ENCODE measurements around the gene CHGA.

CHGA gene, protein sequence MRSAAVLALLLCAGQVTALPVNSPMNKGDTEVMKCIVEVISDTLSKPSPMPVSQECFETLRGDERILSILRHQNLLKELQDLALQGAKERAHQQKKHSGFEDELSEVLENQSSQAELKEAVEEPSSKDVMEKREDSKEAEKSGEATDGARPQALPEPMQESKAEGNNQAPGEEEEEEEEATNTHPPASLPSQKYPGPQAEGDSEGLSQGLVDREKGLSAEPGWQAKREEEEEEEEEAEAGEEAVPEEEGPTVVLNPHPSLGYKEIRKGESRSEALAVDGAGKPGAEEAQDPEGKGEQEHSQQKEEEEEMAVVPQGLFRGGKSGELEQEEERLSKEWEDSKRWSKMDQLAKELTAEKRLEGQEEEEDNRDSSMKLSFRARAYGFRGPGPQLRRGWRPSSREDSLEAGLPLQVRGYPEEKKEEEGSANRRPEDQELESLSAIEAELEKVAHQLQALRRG

DNA sequence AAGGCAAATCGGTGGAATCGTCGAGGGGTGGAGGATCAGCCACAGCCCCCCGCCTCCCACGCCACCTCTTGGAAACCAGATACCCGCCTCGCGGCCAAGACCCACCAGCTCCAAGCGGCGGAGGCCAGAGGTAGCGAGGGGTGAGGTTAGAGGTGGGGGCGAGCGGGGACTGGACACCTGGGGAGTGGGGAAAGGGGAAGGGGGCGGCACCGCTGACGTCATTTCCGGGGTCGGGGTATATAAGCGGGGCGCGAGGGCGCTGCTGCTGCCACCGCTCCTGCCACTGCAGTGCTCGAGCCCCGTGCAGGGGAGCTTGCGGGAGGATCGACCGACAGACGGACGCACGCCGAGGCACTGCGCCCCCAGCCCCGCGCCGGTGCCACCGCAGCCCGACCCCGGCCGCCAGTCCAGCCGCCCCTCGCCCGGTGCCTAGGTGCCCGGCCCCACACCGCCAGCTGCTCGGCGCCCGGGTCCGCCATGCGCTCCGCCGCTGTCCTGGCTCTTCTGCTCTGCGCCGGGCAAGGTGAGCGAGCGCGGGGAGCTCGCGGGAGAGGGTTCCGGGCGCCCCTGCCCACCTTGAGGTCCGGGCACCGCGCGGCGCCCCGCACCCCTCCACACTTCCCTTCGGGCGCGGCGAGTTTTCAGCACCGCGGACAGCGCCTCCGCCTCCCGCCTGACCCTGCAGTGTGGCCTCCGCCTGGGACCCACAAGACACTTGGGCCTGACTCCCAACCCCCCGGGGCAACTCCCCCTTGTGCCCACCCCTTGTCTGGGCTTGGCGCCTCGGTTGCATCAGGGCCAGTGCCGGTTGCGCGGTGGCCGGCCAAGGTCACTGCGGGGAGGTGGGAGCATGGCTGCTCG, at the start of gene CHGA:
Gene CHGA (plus strand): TSS at position 268 of the 861 bp plus-strand sequence. CDS start 210 bp downstream, at position 478.
- Mint-ChIP-seq H3K9me3 (no peaks in the 10 kb centered on the region), H3K4me3 (no peak within 1 kb of the TSS), H3K36me3 (no peaks in the 10 kb centered on the region), H3K4me1 (no peaks in the 10 kb centered on the region), H3K27ac (no peak within 1 kb of the TSS)
- ATAC-seq: peak; percentile 56
- peak; percentile 47 to 62 for DNase-seq (ENCODE audit: low spot score in 2 of 2)

DNA sequence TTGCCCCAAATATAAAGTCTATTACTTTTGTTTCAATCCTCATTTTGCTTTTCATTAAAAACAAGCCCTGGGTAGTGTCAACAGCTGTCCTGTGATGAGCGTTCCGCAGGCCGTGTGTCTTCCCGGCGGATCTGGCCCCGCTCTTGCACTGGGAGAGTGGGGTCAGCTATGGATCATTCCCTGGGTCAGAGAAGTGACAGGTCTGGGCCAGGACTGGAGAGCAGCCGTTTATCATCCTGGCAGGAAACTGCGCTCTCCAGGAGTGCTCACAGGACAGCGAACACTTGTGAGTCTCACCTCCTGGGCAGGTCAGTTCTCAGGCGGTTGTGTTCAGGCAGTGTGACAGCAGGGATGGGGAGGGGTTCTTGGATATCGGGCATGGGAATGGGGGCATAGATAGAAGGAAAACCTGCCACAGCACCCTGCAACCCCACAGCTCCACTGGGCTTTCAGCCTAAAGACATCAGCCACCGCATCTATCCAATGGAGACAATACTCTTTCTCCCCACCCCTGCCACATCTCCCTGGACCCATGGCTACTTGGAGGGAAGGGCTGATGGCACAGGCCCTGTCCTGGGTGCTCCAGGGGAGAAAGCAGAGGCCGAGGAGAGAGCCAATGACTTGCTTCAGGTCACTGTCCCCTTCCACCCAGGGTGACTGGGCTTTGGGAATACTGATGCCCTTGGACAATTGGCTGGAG, 47.8 kb upstream of the CHGA start:
- no peak overlapping the region for H3K27ac Mint-ChIP-seq
- no peak overlapping the region for H3K4me3 Mint-ChIP-seq
- DNase-seq (ENCODE audit: low spot score in 2 of 2): no peak
- ATAC-seq: no peak
- no peaks in the 10 kb centered on the region for H3K4me1 Mint-ChIP-seq
- H3K36me3 Mint-ChIP-seq: no peaks in the 10 kb centered on the region
- no peaks in the 10 kb centered on the region for H3K9me3 Mint-ChIP-seq

DNA sequence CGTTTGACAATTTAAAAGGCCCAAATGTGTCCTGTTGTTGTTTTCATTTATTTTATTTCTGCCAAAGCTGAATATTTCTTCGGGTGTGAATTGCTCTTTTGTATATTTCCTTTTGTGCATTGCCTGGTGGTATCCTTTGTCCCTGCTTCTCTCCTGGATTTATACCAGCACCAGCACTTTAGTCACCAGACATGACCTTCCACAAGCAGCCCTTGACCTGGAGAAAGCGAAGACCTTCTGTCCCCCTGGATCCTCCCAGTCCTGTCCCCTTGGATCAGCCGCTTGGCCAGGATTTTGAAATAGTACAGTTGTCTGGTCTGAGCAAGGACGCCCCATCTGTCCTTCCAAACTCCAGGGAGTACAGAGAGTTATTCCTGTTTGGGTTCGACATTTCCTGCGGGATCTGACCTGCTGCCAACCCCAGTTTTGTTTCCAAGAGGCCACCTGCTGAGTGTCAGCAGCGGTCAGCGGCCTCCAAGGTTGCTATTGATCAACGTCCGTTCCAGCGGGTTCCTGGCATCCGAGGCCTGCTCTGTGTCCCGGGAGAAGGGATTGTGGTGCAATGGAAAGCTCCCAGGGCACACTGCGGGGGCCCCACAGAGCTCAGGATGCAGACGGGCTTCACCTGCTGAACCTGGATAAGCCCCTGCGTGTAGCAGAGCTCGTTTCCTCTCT, 45.1 kb upstream of the CHGA start:
- Mint-ChIP-seq H3K4me3 (no peak overlapping the region), H3K4me1 (no peaks in the 10 kb centered on the region), H3K9me3 (no peaks in the 10 kb centered on the region), H3K27ac (no peak overlapping the region), H3K36me3 (no peaks in the 10 kb centered on the region)
- DNase-seq (ENCODE audit: low spot score in 2 of 2) (no peak), ATAC-seq (no peak)

DNA sequence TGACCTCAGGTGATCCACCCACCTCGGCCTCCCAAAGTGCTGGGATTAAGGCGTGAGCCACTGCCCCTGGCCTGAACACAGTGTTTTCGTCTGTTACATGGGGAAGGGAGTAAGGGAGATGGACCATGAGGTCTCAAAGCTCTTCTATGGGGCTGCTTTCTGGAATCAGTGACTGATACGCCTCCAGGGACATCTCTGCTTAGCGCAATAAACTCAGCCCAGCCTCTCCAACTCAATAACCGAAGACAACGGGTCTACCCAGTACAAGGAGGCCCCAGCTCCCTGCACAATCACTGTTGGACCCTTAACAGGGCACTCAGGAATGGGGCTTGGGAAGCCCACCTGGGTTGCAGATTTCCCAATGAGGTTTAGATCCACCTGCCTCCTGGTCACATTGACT, 42.6 kb upstream of the CHGA start:
- Mint-ChIP-seq H3K4me1 (peaks cover 3% of the 10 kb centered on the region), H3K36me3 (no peaks in the 10 kb centered on the region), H3K27ac (no peak overlapping the region), H3K4me3 (no peak overlapping the region), H3K9me3 (no peaks in the 10 kb centered on the region)
- DNase-seq (ENCODE audit: low spot score in 2 of 2): no peak
- ATAC-seq: no peak

DNA sequence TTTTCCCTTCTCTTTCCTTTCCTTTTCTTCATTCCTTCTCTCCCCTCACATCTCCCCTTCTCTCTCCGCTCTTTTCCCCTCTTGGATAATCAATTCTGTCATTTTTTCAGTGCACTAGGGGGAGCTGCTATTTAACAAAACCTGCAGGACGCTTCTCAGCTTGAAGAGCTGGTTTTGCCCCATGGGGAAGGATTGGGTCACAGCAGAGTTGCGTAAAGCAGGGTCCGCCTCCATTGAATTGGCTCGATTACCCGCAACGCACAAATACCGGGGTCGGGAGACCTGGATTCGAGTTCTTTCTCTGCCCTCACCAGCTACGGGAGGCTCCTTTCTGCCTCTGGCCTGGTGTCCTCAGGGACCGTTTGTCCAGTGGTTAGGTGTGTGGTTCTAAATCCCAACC, 42.1 kb upstream of the CHGA start:
- peaks cover 7% of the 10 kb centered on the region for H3K4me1 Mint-ChIP-seq
- no peak overlapping the region for H3K4me3 Mint-ChIP-seq
- no peaks in the 10 kb centered on the region for H3K36me3 Mint-ChIP-seq
- H3K9me3 Mint-ChIP-seq: no peaks in the 10 kb centered on the region
- no peak overlapping the region for H3K27ac Mint-ChIP-seq
- DNase-seq (ENCODE audit: low spot score in 2 of 2) (no peak), ATAC-seq (no peak)

DNA sequence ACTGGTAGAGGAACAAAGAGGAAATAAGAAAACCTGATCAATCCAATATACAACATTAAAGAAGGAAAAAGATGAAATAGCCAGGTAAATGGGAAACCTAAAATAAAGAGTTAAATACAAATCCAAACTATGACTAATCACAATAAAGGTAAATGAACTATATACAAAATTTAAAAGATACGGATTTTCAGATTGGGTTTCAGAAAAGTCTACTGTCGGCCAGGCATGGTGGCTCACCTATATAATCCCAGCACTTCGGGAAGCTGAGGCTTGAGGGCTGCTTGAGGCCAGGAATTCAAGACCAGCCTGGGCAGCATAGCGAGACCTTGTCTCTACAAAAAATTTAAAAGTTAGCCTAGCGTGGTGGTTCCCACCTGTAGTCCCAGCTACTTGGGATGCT, 39.9 kb upstream of the CHGA start:
- DNase-seq (ENCODE audit: low spot score in 2 of 2) (no peak), ATAC-seq (no peak)
- Mint-ChIP-seq H3K4me1 (peaks cover 7% of the 10 kb centered on the region), H3K9me3 (no peaks in the 10 kb centered on the region), H3K27ac (no peak overlapping the region), H3K36me3 (no peaks in the 10 kb centered on the region), H3K4me3 (no peak overlapping the region)

DNA sequence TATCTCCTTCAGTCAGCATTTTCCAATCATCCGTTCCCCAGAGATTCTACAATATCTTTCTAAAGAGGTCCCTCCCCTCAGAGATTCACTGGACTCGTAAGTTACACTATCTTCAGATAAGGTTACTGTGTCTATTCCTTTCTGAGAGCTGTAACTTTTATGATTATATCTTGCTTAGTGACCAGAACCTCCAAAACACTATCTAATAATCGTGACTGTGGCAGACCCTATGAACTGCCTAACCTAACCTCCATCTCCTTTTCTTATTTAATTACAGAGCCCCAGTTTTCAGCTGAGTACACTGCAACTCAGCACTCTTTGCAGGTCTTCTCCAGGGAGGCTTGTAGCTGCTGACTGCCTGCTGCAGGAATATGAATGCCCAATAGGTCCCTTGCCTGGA, 38.5 kb upstream of the CHGA start:
- DNase-seq (ENCODE audit: low spot score in 2 of 2) (no peak), ATAC-seq (no peak)
- H3K4me3 Mint-ChIP-seq: no peak overlapping the region
- H3K9me3 Mint-ChIP-seq: no peaks in the 10 kb centered on the region
- H3K27ac Mint-ChIP-seq: no peak overlapping the region
- peaks cover 7% of the 10 kb centered on the region for H3K4me1 Mint-ChIP-seq
- no peaks in the 10 kb centered on the region for H3K36me3 Mint-ChIP-seq

DNA sequence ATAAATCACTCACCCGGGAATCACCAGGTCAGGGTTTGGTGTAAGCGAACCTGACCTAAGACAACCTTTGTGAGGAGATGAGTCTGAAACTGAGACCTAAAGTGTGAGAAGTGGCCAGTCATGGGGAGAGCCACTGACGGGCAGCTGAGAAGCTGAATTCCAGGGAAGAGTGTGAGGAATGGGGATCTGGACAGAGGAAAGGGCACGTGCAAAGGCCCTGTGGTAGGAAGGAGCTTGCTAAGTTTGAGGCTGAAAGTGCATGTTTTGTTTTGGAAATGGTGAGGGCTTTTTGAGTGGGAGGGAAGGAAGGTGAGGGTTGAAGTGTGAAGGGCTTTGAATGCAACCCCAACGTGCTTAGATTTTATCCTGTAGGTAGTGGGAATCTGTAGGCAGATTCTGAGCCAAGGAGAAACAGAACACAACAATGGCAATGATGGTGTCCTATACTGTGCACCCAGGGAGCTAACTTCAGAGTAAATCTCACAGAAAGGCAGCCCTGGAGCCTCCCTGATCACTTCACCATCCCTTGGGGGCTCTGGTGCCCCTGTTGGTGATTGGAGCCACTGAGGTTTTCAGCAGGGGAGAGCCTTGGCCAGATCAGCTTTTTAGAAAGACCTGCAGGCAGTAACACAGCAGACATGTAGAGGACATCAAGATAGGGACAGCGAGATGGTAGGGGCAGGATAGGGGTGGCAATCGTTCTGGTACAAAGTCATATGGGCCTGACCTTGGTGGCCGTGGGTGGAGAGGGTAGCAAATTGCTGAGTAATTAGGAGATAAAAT, 37.5 kb upstream of the CHGA start:
- H3K4me1 Mint-ChIP-seq: peaks cover 7% of the 10 kb centered on the region
- ATAC-seq: no peak
- no peak for DNase-seq (ENCODE audit: low spot score in 2 of 2)
- no peak overlapping the region for H3K4me3 Mint-ChIP-seq
- H3K36me3 Mint-ChIP-seq: no peaks in the 10 kb centered on the region
- H3K9me3 Mint-ChIP-seq: no peaks in the 10 kb centered on the region
- no peak overlapping the region for H3K27ac Mint-ChIP-seq

DNA sequence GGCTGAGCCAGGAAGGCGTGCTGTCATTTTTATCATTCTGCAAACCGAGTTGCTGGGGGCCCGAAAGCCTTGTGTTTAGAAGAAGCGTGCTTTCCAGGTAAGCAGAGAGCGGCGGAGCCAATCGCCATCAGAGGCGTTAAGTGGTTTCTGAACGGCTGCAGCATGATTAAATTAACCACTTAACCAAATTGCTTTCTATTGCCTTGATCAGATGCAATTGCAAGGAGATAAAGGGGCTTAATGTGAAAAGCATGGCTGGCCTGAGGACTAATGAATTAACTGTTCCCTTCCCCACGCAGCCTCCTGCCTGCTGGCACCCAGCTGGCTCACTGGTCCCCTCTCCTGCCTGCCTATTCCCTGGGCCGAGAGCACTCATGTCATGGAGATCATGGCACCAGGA, 36.6 kb upstream of the CHGA start:
- Mint-ChIP-seq H3K27ac (no peak overlapping the region), H3K36me3 (no peaks in the 10 kb centered on the region), H3K9me3 (no peaks in the 10 kb centered on the region), H3K4me3 (no peak overlapping the region), H3K4me1 (peaks cover 7% of the 10 kb centered on the region)
- ATAC-seq: no peak
- no peak for DNase-seq (ENCODE audit: low spot score in 2 of 2)

DNA sequence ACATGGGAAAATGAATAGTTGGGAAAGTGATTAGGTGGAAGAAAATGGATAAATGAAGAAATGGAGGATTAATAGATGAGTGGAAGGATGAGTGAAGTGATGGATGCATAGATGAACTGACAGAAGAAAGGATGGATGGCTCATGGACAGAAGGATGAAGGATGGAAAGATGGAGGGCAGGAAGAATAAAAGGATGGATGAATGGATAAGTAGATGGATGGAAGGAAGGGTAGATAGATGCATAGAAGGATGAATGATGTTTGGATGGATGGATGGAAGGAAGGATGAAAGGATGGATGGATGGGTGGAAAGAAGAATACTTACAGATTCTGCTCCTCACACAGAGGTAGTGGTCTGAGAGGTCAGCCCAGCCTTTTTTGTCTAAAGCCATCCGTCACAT, 35.8 kb upstream of the CHGA start:
- Mint-ChIP-seq H3K27ac (no peak overlapping the region), H3K36me3 (no peaks in the 10 kb centered on the region), H3K9me3 (no peaks in the 10 kb centered on the region), H3K4me1 (peaks cover 7% of the 10 kb centered on the region), H3K4me3 (no peak overlapping the region)
- DNase-seq (ENCODE audit: low spot score in 2 of 2): no peak
- ATAC-seq: no peak

DNA sequence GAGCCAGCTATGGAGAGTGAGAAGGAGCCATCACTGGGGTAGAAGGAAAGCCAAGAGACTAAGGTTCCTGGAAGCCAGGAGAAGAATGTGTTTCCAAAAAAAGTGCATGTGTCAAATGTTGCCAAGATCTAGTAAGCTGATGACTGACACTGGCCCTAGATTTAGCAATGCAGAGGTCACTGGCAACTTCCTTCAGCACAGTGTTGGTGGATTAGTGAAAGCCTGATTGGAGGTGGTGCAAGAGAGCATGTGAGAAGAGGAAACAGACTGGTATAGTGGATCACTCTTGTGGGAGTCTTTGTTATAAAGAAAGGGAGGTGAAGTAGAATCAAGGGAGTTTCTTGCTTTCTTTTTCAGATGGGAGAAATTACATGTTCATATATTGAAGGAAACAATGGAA, 34.1 kb upstream of the CHGA start:
- Mint-ChIP-seq H3K27ac (no peak overlapping the region), H3K4me1 (peaks cover 7% of the 10 kb centered on the region), H3K9me3 (peaks cover 6% of the 10 kb centered on the region), H3K36me3 (no peaks in the 10 kb centered on the region), H3K4me3 (no peak overlapping the region)
- DNase-seq (ENCODE audit: low spot score in 2 of 2): no peak
- ATAC-seq: no peak

DNA sequence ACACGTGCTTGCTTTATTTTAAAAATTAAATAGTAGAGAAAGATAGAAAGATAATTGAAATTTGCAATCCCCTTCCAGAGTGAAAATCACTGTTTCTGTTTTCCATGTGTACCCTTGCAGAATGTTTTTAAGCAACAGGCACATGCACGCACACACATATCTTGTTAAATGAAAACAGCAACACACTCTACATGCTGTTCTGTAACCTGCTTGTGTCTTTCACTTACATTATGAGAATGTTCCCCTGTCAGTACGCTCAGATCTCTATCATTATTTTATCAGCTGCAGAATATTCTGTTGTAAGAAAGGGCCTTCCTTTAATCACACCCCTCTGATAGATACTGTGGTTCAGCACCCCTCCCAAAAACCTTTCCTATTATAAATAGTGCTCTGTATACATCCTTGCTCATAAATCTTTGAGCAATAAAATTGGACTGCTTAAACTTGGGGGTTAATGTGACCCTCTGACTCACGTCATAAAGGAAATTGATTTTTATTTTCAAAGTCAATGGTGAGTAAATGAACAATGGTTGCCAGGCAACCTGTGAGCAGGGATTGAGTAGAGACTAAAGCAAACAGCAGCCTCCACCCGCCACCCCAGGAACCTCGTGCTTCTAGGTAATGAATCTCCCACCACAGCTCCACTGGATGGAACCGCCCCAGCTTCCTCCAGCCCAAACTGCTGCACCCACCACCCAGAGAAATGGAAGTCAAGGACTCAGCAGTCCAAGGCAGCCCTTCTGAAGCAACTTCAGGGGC, 31.9 kb upstream of the CHGA start:
- no peak for ATAC-seq
- DNase-seq (ENCODE audit: low spot score in 2 of 2): no peak
- Mint-ChIP-seq H3K4me1 (no peaks in the 10 kb centered on the region), H3K9me3 (peaks cover 6% of the 10 kb centered on the region), H3K27ac (no peak overlapping the region), H3K4me3 (no peak overlapping the region), H3K36me3 (no peaks in the 10 kb centered on the region)

DNA sequence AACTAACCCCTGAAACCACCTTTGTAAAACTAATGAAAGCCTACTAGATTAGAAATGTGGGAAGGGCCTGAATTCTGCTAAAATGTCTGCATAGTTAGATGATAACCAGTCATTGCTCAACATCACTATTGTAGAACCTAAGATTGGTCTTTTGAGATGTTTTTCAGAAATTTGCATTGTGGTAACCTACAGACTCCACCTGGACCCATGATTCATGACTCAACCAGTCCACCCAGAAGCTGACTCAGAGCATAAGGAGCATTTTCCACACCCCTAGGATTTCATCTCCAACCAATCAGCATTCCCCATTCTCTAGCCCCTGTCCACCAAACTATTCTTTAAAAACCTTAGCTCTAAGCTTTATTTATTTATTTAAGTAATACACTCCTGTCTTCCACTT, 30.4 kb upstream of the CHGA start:
- no peak overlapping the region for H3K27ac Mint-ChIP-seq
- no peak for DNase-seq (ENCODE audit: low spot score in 2 of 2)
- ATAC-seq: no peak
- H3K36me3 Mint-ChIP-seq: no peaks in the 10 kb centered on the region
- H3K4me3 Mint-ChIP-seq: no peak overlapping the region
- no peaks in the 10 kb centered on the region for H3K4me1 Mint-ChIP-seq
- H3K9me3 Mint-ChIP-seq: peaks cover 6% of the 10 kb centered on the region

DNA sequence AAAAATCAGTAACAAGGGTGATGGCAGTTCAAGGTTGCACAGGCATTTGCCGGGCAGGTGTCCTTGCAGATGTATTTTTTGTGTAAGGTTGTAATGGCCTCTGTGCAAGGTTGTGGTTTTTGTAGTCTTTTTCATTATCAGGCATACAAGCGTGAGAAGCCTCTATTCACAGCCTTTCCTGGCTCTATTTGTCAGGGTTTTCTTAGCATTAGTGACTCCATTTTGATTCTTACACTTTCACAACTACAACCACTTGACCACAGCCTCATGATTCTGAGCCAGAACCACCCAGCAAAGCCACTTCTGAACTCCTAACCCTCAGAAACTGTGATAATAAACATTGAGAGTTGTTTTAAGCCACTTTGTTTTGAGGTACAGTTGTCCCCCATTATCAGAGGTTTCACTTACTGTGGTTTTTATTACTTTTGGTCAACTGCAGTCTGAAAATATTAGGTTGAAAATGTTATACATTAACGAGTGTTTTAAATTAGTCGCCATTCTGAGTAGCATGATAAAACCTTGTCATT, 27.5 kb upstream of the CHGA start:
- H3K27ac Mint-ChIP-seq: no peak overlapping the region
- peaks cover 6% of the 10 kb centered on the region for H3K9me3 Mint-ChIP-seq
- no peak for ATAC-seq
- H3K36me3 Mint-ChIP-seq: no peaks in the 10 kb centered on the region
- no peak overlapping the region for H3K4me3 Mint-ChIP-seq
- H3K4me1 Mint-ChIP-seq: peaks cover 12% of the 10 kb centered on the region
- no peak for DNase-seq (ENCODE audit: low spot score in 2 of 2)
